ENCODE measurements around the gene SEMA5A. TPM values are rescaled to one million over a fixed set of nuclear protein-coding genes. Genes with fewer than 3 reads are reported as not detected.

SEMA5A gene
- total RNA-seq, 6 experiments from 2014 or later: 54.2 to 69.7 (median 59.9) TPM

GRCh38 chr5:9451037-9451436, 94.8 kb downstream of the SEMA5A start:
- H3K27ac Mint-ChIP-seq: no peak overlapping the region
- H3K36me3 Mint-ChIP-seq (ENCODE audit: low read depth): peaks cover 42% of the 10 kb centered on the region
- no peak for TF ChIP-seq CTCF (IDR thresholded peaks at IDR 0.05)
- H3K27me3 Mint-ChIP-seq (ENCODE audit: insufficient read depth): no peaks in the 10 kb centered on the region
- DNase-seq: no peak
- no peaks in the 10 kb centered on the region for H3K9me3 Mint-ChIP-seq
- peaks cover 74% of the 10 kb centered on the region for H3K4me1 Mint-ChIP-seq (ENCODE audit: low read depth)
- H3K4me3 Mint-ChIP-seq: no peak overlapping the region

GRCh38 chr5:9447691-9448090, 98.2 kb downstream of the SEMA5A start:
- no peak for TF ChIP-seq CTCF (IDR thresholded peaks at IDR 0.05)
- H3K4me1 Mint-ChIP-seq (ENCODE audit: low read depth): peaks cover 48% of the 10 kb centered on the region
- H3K27me3 Mint-ChIP-seq (ENCODE audit: insufficient read depth): no peaks in the 10 kb centered on the region
- no peaks in the 10 kb centered on the region for H3K9me3 Mint-ChIP-seq
- no peak overlapping the region for H3K4me3 Mint-ChIP-seq
- no peak for DNase-seq
- H3K36me3 Mint-ChIP-seq (ENCODE audit: low read depth): peaks cover 43% of the 10 kb centered on the region
- peak overlapping the region; percentile 27 for H3K27ac Mint-ChIP-seq

- peak overlapping the region; percentile 46; the same call in 1 of the 2 replicates for H3K27ac Mint-ChIP-seq
These were observed 100.0 kb downstream of the SEMA5A start for GRCh38 chr5:9445826-9446388.

GRCh38 chr5:9444346-9444745, 101.5 kb downstream of the SEMA5A start:
- DNase-seq: no peak
- Mint-ChIP-seq H3K27ac (no peak overlapping the region), H3K36me3 (ENCODE audit: low read depth) (peaks cover 40% of the 10 kb centered on the region), H3K4me1 (ENCODE audit: low read depth) (peaks cover 67% of the 10 kb centered on the region), H3K4me3 (no peak overlapping the region), H3K9me3 (no peaks in the 10 kb centered on the region), H3K27me3 (ENCODE audit: insufficient read depth) (no peaks in the 10 kb centered on the region; the same call in 1 of the 2 replicates)
- no peak for TF ChIP-seq CTCF (IDR thresholded peaks at IDR 0.05)

More at GRCh38 chr5:9445826-9446388, 100.0 kb downstream of the SEMA5A start:
- Mint-ChIP-seq H3K27me3 (ENCODE audit: insufficient read depth) (no peaks in the 10 kb centered on the region), H3K4me3 (no peak overlapping the region), H3K36me3 (ENCODE audit: low read depth) (peaks cover 55% of the 10 kb centered on the region), H3K9me3 (no peaks in the 10 kb centered on the region), H3K4me1 (ENCODE audit: low read depth) (peaks cover 52% of the 10 kb centered on the region)
- no peak for DNase-seq
- no peak for TF ChIP-seq CTCF (IDR thresholded peaks at IDR 0.05)

GRCh38 chr5:9441610-9442009, 104.3 kb downstream of the SEMA5A start:
- peaks cover 40% of the 10 kb centered on the region for H3K36me3 Mint-ChIP-seq (ENCODE audit: low read depth)
- no peaks in the 10 kb centered on the region for H3K9me3 Mint-ChIP-seq
- no peak for DNase-seq
- H3K27ac Mint-ChIP-seq: peak overlapping the region; percentile 95
- TF ChIP-seq CTCF (IDR thresholded peaks at IDR 0.05): no peak
- H3K4me1 Mint-ChIP-seq (ENCODE audit: low read depth): peaks cover 70% of the 10 kb centered on the region
- H3K27me3 Mint-ChIP-seq (ENCODE audit: insufficient read depth): no peaks in the 10 kb centered on the region; the same call in none of the 2 replicates
- no peak overlapping the region for H3K4me3 Mint-ChIP-seq

Data from HFFc6 (cell line).